HCT116 (cell line): ENCODE measurements around the gene IL1F10. TPM values are rescaled to one million over a fixed set of nuclear protein-coding genes. Genes with fewer than 3 reads are reported as not detected.

Source experiments
- ATAC-seq: fragments of 200-7000 bp; cut with Tn5 transposase; 2 replicates; pipeline ENCODE4 v1.9.1; 2020; ENCODE audit warnings: mild to moderate bottlenecking, moderate library complexity
- BruUV-seq: library from RNA; stranded (reverse); fragments of 400-500 nt; replicated peaks from 2 replicates; lab custom pipeline; 2021; lab: Mats Ljungman, UMichigan
- CTCF ChIA-PET: fragments of 300-600 bp; sonication (Branson Sonifier 250); formaldehyde crosslinking; loops from one replicate; lab custom pipeline; 2021; ENCODE audit warnings: antibody characterized with exemption; lab: Charles Lee
- POLR2A ChIA-PET: fragments of 300-600, 350-600 bp; sonication (Branson Sonifier 250); formaldehyde crosslinking; loops from one replicate; lab custom pipeline; 2021; ENCODE audit warnings: antibody characterized with exemption; lab: Charles Lee
- RAD21 ChIA-PET, 2 experiments: fragments of 300-600 bp; sonication (Branson Sonifier 250); formaldehyde crosslinking; loops; one replicate each; lab custom pipeline; 2023; ENCODE audit warnings: low total read pairs in 2 of 2; ENCODE audit not compliant: uncharacterized antibody in 2 of 2, unreplicated experiment in 2 of 2, low non-redundant PET in 1 of 2; lab: Charles Lee
- DNase-seq: peaks from one replicate; pipeline ENCODE4 v3.0.0-alpha.2; 2010; ENCODE audit warnings: low read depth, low spot score
- H2AFZ ChIP-seq: fragments of 200-600 bp; shearing (Covaris generic), sonication (generic); 2 replicates; pipeline ENCODE4 v1.6.1; 2017; ENCODE audit warnings: low read depth, mixed run types, mixed read lengths, antibody characterized with exemption, low read length; ENCODE audit not compliant: poor library complexity, severe bottlenecking
- H3K27ac ChIP-seq: 2 replicates; pipeline ENCODE4 v1.5.1; 2012; ENCODE audit warnings: low read depth, low read length
- H3K27me3 ChIP-seq: fragments of 200-600 bp; sonication (generic); 2 replicates; pipeline ENCODE4 v1.6.1; 2016; ENCODE audit warnings: mixed run types, low read length, mixed read lengths; ENCODE audit not compliant: insufficient read depth
- H3K36me3 ChIP-seq, 2 experiments: fragments of 200-500 bp in 1 of 2; fragments of 200-600 bp in 1 of 2; sonication (Bioruptor generic) in 1 of 2; sonication (generic) in 1 of 2; 2 replicates each; pipeline versions ENCODE4 v1.5.1 to v1.6.1; 2014 to 2016; ENCODE audit warnings: low read length in 2 of 2, inconsistent platforms in 1 of 2, mixed read lengths in 1 of 2, mixed run types in 1 of 2; ENCODE audit not compliant: insufficient read depth in 2 of 2, control insufficient read depth in 1 of 2
- H3K4me1 ChIP-seq, 2 experiments: fragments of 200-600 bp in 1 of 2; sonication (generic) in 1 of 2; 2 replicates each; pipeline versions ENCODE4 v1.5.1 to v1.6.1; 2012 to 2017; ENCODE audit warnings: low read length in 2 of 2, inconsistent platforms in 1 of 2, mild to moderate bottlenecking in 1 of 2, mixed read lengths in 1 of 2, mixed run types in 1 of 2, moderate library complexity in 1 of 2; ENCODE audit not compliant: insufficient read depth in 2 of 2, control insufficient read depth in 1 of 2
- H3K4me2 ChIP-seq: fragments of 200-600 bp; sonication (generic); 2 replicates; pipeline ENCODE4 v1.6.1; 2017; ENCODE audit warnings: mixed run types, low read length, mixed read lengths
- H3K4me3 ChIP-seq, 2 experiments: fragments of 200-600 bp in 1 of 2; sonication (generic) in 1 of 2; replicated peaks in 1 of 2; 2 replicates each; pipeline ENCODE4 v1.5.1; 2011 to 2016; ENCODE audit warnings: low read length in 2 of 2, control low read depth in 1 of 2, low read depth in 1 of 2, mild to moderate bottlenecking in 1 of 2, mixed read lengths in 1 of 2, mixed run types in 1 of 2
- H3K79me2 ChIP-seq: fragments of 200-600 bp; sonication (generic); 2 replicates; pipeline ENCODE4 v1.6.1; 2017; ENCODE audit warnings: mild to moderate bottlenecking, mixed run types, low read length, moderate library complexity, mixed read lengths; ENCODE audit not compliant: insufficient read depth
- H3K9ac ChIP-seq: fragments of 200-600 bp; sonication (generic); 2 replicates; pipeline ENCODE4 v1.6.1; 2016; ENCODE audit warnings: low read length, mixed read lengths
- H3K9me2 ChIP-seq: fragments of 200-600 bp; sonication (generic), shearing (Covaris generic); 2 replicates; pipeline ENCODE4 v1.6.1; 2017; ENCODE audit warnings: mixed run types, mild to moderate bottlenecking, moderate library complexity; ENCODE audit not compliant: insufficient read depth
- H3K9me3 ChIP-seq, 2 experiments: fragments of 200-500 bp in 1 of 2; fragments of 200-600 bp in 1 of 2; sonication (Bioruptor generic) in 1 of 2; sonication (generic) in 1 of 2; 2 replicates each; pipeline ENCODE4 v1.6.1; 2014 to 2017; ENCODE audit warnings: low read length in 2 of 2, mixed read lengths in 2 of 2, inconsistent platforms in 1 of 2, low read depth in 1 of 2, mild to moderate bottlenecking in 1 of 2, mixed run types in 1 of 2, moderate library complexity in 1 of 2; ENCODE audit not compliant: control insufficient read depth in 1 of 2, insufficient read depth in 1 of 2
- H4K20me1 ChIP-seq: fragments of 200-600 bp; sonication (generic), shearing (Covaris generic); 2 replicates; pipeline ENCODE4 v1.6.1; 2017; ENCODE audit warnings: mixed run types, mild to moderate bottlenecking, moderate library complexity; ENCODE audit not compliant: insufficient read depth
- ATF3 ChIP-seq: IDR thresholded peaks from 2 replicates; pipeline ENCODE4 v1.6.1; 2012
- CEBPB ChIP-seq: IDR thresholded peaks from 2 replicates; pipeline ENCODE4 v1.6.1; 2012; ENCODE audit warnings: low read depth
- EZH2 ChIP-seq: fragments of 200-600 bp; sonication (generic); IDR thresholded peaks from 2 replicates; pipeline ENCODE4 v1.6.1; 2017; ENCODE audit warnings: antibody characterized with exemption, mixed run types
- JUND ChIP-seq: IDR thresholded peaks from 2 replicates; pipeline ENCODE4 v1.6.1; 2012
- RAD21 ChIP-seq: IDR thresholded peaks from 2 replicates; pipeline ENCODE4 v1.6.1; 2012; ENCODE audit warnings: low read depth, mild to moderate bottlenecking
- REST ChIP-seq: IDR thresholded peaks from 2 replicates; pipeline ENCODE4 v1.6.1; 2012; ENCODE audit warnings: low read depth
- SIN3A ChIP-seq: IDR thresholded peaks from 2 replicates; pipeline ENCODE4 v1.6.1; 2012; ENCODE audit warnings: low read depth
- SP1 ChIP-seq: IDR thresholded peaks from 2 replicates; pipeline ENCODE4 v1.6.1; 2012; ENCODE audit warnings: low read depth
- TCF7L2 ChIP-seq: IDR thresholded peaks from 2 replicates; pipeline ENCODE4 v1.7.0; 2011; ENCODE audit warnings: borderline replicate concordance, inconsistent platforms; ENCODE audit not compliant: insufficient read depth, insufficient read length; ENCODE audit errors: extremely low read depth
- YY1 ChIP-seq: IDR thresholded peaks from 2 replicates; pipeline ENCODE4 v1.6.1; 2011; ENCODE audit warnings: low read length, low read depth, moderate library complexity, mild to moderate bottlenecking; ENCODE audit not compliant: insufficient replicate concordance; ENCODE audit errors: extremely low read depth
- ZNF274 ChIP-seq: fragments of 200-500 bp; sonication (Bioruptor generic); IDR thresholded peaks from 2 replicates; pipeline ENCODE4 v1.6.1; 2014; ENCODE audit warnings: mild to moderate bottlenecking, low read depth, low read length, inconsistent platforms
- intact Hi-C: fragments of 100-400 bp; cut with micrococcal nuclease; formaldehyde crosslinking; loops from 2 replicates; pipeline ENCODE4 v1.10.0; 2022
- total RNA-seq: library from RNA; stranded (reverse); gene quantifications from one replicate; pipeline ENCODE4 v1.2.1, GENCODE V29; 2021; ENCODE audit not compliant: unreplicated experiment

IL1F10 gene
- total RNA-seq, 1 experiment from 2014 or later, result not detected

GRCh38 chr2:113084249-113085000 lies 16.7 kb downstream of the IL1F10 start (continued):
- TF ChIP-seq ATF3 (no peak), EZH2 (no peak), ZNF274 (no peak)

- H3K9me3 ChIP-seq, result no peaks in the 10 kb centered on the region
- ChIA-PET RAD21 (interaction anchor here in 1 of 2 experiments (1.1 kb wide), 1 partner anchor 113 kb away, joined by 3 read pairs; no protein-coding TSS in a partner anchor), POLR2A (no interaction called here), CTCF (interaction anchor here (1.2 kb wide), 2 partner anchors 21 to 114 kb away, joined by 5 to 6 read pairs; no protein-coding TSS in a partner anchor)
- H3K4me2 ChIP-seq, result no peak overlapping the region
- no peaks in the 10 kb centered on the region for H3K27me3 ChIP-seq
- DNase-seq, result no peak
- no peak for ATAC-seq
- H3K79me2 ChIP-seq, result no peaks in the 10 kb centered on the region
- H3K4me1 ChIP-seq, result no peaks in the 10 kb centered on the region
- no peak overlapping the region for H3K4me3 ChIP-seq
- H2AFZ ChIP-seq, result no peak overlapping the region
- no peak overlapping the region for H3K27ac ChIP-seq
- no TSS peak for BruUV-seq
- no peaks in the 10 kb centered on the region for H3K9me2 ChIP-seq
- H3K36me3 ChIP-seq, result no peaks in the 10 kb centered on the region
- no peaks in the 10 kb centered on the region for H4K20me1 ChIP-seq
- TF ChIP-seq YY1 (no peak), JUND (no peak), SP1 (no peak), CEBPB (no peak), REST (no peak), TCF7L2 (no peak), EZH2 (no peak), RAD21 (no peak), SIN3A (no peak)
- H3K9ac ChIP-seq, result no peak overlapping the region
- intact Hi-C loops, result no loop called here
Observed at GRCh38 chr2:113085542-113085941, 17.8 kb downstream of the IL1F10 start.
